Measurements from ENCODE around the gene KAZN.

DNA sequence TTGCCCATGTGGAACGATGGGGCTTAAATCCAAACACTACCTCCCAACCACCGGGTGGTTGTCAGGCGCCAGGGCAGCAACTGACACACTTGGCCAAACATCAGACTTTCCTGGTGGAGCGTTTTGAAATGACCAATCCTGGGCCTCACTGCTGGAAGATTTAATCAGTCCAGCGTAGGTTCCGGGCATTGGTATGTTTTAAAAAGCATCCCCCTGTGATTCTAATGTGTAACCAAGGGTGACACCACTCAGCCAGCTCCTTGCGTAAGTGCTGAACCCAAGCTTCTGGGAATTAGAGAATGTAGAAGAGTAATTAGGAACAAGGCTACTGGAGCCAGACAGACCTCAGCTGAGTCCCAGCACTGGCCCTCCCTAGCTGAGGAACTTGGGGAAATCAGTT lies 44.8 kb upstream of the KAZN start:
- TF ChIP-seq, protein P1, sequence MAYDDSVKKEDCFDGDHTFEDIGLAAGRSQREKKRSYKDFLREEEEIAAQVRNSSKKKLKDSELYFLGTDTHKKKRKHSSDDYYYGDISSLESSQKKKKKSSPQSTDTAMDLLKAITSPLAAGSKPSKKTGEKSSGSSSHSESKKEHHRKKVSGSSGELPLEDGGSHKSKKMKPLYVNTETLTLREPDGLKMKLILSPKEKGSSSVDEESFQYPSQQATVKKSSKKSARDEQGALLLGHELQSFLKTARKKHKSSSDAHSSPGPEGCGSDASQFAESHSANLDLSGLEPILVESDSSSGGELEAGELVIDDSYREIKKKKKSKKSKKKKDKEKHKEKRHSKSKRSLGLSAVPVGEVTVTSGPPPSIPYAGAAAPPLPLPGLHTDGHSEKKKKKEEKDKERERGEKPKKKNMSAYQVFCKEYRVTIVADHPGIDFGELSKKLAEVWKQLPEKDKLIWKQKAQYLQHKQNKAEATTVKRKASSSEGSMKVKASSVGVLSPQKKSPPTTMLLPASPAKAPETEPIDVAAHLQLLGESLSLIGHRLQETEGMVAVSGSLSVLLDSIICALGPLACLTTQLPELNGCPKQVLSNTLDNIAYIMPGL (CRISPR knock-in tag; IDR thresholded peaks at IDR 0.05; ENCODE audit: borderline replicate concordance) = no peak
- no peak for TF ChIP-seq NPAS2 (CRISPR knock-in tag; IDR thresholded peaks at IDR 0.05; ENCODE audit: borderline replicate concordance)
- TF ChIP-seq, protein P2, sequence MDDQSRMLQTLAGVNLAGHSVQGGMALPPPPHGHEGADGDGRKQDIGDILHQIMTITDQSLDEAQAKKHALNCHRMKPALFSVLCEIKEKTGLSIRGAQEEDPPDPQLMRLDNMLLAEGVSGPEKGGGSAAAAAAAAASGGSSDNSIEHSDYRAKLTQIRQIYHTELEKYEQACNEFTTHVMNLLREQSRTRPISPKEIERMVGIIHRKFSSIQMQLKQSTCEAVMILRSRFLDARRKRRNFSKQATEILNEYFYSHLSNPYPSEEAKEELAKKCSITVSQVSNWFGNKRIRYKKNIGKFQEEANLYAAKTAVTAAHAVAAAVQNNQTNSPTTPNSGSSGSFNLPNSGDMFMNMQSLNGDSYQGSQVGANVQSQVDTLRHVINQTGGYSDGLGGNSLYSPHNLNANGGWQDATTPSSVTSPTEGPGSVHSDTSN (IDR thresholded peaks at IDR 0.05) = no peak
- TF ChIP-seq, protein P3, sequence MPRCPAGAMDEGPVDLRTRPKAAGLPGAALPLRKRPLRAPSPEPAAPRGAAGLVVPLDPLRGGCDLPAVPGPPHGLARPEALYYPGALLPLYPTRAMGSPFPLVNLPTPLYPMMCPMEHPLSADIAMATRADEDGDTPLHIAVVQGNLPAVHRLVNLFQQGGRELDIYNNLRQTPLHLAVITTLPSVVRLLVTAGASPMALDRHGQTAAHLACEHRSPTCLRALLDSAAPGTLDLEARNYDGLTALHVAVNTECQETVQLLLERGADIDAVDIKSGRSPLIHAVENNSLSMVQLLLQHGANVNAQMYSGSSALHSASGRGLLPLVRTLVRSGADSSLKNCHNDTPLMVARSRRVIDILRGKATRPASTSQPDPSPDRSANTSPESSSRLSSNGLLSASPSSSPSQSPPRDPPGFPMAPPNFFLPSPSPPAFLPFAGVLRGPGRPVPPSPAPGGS (IDR thresholded peaks at IDR 0.05) = no peak

Data from A549 (cell line).